ENCODE measurements around the gene DGKQ. TPM values are rescaled to one million over a fixed set of nuclear protein-coding genes. Genes with fewer than 3 reads are reported as not detected.

DGKQ gene
- polyA plus RNA-seq, 2 of the 4 experiments (the other 2 are of a cell fraction): 2.7 to 7.8 TPM

- Histone ChIP-seq H3K4me2 (no peak overlapping the region), H3K4me1 (no peaks in the 10 kb centered on the region), H3K9me3 (no peaks in the 10 kb centered on the region), H3K27ac (no peak overlapping the region), H3K4me3 (no peak overlapping the region)
- ChIA-PET POLR2A (no interaction called here), CTCF (no interaction called here)
- TF ChIP-seq ATOH8 (CRISPR knock-in tag; IDR thresholded peaks at IDR 0.05; ENCODE audit: low read depth) (no peak), KDM5A (IDR thresholded peaks at IDR 0.05) (no peak), TFCP2L1 (CRISPR knock-in tag; IDR thresholded peaks at IDR 0.05) (no peak), ELK1 (IDR thresholded peaks at IDR 0.05; ENCODE audit: low read depth, low read length) (no peak), BHLHE40 (IDR thresholded peaks at IDR 0.05; ENCODE audit: low read depth, low read length) (no peak), PBX3 (IDR thresholded peaks at IDR 0.05) (no peak), MAX (IDR thresholded peaks at IDR 0.05) (no peak), GATA3 (IDR thresholded peaks at IDR 0.05; ENCODE audit: borderline replicate concordance) (no peak), USF2 (IDR thresholded peaks at IDR 0.05) (no peak), CBX8 (IDR thresholded peaks at IDR 0.05) (no peak)
- 72% methylated on average over 9 of the region's 25 CpGs for WGBS (ENCODE audit: missing lambda C conversion rate)
- no peak for ATAC-seq
- FAIRE-seq: no peak
- DNase-seq (ENCODE audit: low read depth in 1 of 2, low spot score in 1 of 2): no peak
Observed at GRCh38 chr4:1004557-1005485, 31.5 kb upstream of the DGKQ start.

- ATAC-seq: no peak
- Histone ChIP-seq H3K4me3 (no peak overlapping the region), H3K9me3 (no peaks in the 10 kb centered on the region), H3K27ac (no peak overlapping the region), H3K4me2 (no peak overlapping the region), H3K4me1 (no peaks in the 10 kb centered on the region)
- DNase-seq (ENCODE audit: low read depth in 1 of 2, low spot score in 1 of 2): no peak
- CTCF ChIA-PET: no interaction called here
- no peak for FAIRE-seq
- POLR2A ChIA-PET: no interaction called here
- 84% methylated on average over 11 of the region's 13 CpGs for WGBS (ENCODE audit: missing lambda C conversion rate)
- TF ChIP-seq E2F6 (IDR thresholded peaks at IDR 0.05; ENCODE audit: borderline replicate concordance, low read depth) (no peak), RFX5 (IDR thresholded peaks at IDR 0.05) (no peak), HEYL (CRISPR knock-in tag; IDR thresholded peaks at IDR 0.05) (no peak), TFCP2L1 (CRISPR knock-in tag; IDR thresholded peaks at IDR 0.05) (no peak), MAZ (IDR thresholded peaks at IDR 0.05; ENCODE audit: borderline replicate concordance, low read depth, low read length) (no peak), KDM1A (IDR thresholded peaks at IDR 0.05; ENCODE audit: low read depth) (no peak), FOSL2 (IDR thresholded peaks at IDR 0.05) (no peak), FOSL2 (CRISPR knock-in tag; IDR thresholded peaks at IDR 0.05) (no peak), HOXA7 (CRISPR knock-in tag; IDR thresholded peaks at IDR 0.05) (no peak), PHF8 (IDR thresholded peaks at IDR 0.05; ENCODE audit: borderline replicate concordance, low read depth) (no peak), CEBPB (IDR thresholded peaks at IDR 0.05) (no peak), EHMT2 (IDR thresholded peaks at IDR 0.05; ENCODE audit: low read depth) (no peak), ELK1 (IDR thresholded peaks at IDR 0.05; ENCODE audit: low read depth, low read length) (no peak), NFE2L2 (conservative IDR thresholded peaks at IDR 0.05; ENCODE audit: low read length) (no peak), CHD4 (IDR thresholded peaks at IDR 0.05; ENCODE audit: borderline replicate concordance) (no peak), PBX3 (IDR thresholded peaks at IDR 0.05) (no peak), BCL3 (IDR thresholded peaks at IDR 0.05) (no peak), ATOH8 (CRISPR knock-in tag; IDR thresholded peaks at IDR 0.05; ENCODE audit: low read depth) (no peak), POLR2A (IDR thresholded peaks at IDR 0.05; ENCODE audit: low read length) (no peak), GATA3 (IDR thresholded peaks at IDR 0.05; ENCODE audit: borderline replicate concordance) (no peak)
Observed at GRCh38 chr4:1004071-1004418, 30.7 kb upstream of the DGKQ start.

Data from A549 (cell line).